HG03432 (cell line): ENCODE measurements around the gene BZW1.

Experiments
- ATAC-seq: cut with Tn5 transposase; IDR thresholded peaks from one replicate; pipeline ENCODE4 v1.9.1; 2021; ENCODE audit warnings: mild to moderate bottlenecking, moderate library complexity; ENCODE audit not compliant: unreplicated experiment

BZW1 gene

GRCh38 chr2:200828572-200829257 is 17.0 kb downstream of the BZW1 start:
- ATAC-seq = no peak

GRCh38 chr2:200829258-200829655 is 17.5 kb downstream of the BZW1 start:
- no peak for ATAC-seq

- no peak for ATAC-seq
These were observed 23.0 kb downstream of the BZW1 start for GRCh38 chr2:200834701-200835100.

GRCh38 chr2:200839513-200839912 is 27.8 kb downstream of the BZW1 start:
- no peak for ATAC-seq

- no peak for ATAC-seq
These were observed 32.6 kb downstream of the BZW1 start for GRCh38 chr2:200843993-200844948.

GRCh38 chr2:200845194-200845593 is 33.5 kb downstream of the BZW1 start:
- ATAC-seq = no peak

- ATAC-seq = no peak
These were observed 34.1 kb downstream of the BZW1 start for GRCh38 chr2:200845669-200846325.

- no peak for ATAC-seq
These were observed 35.6 kb downstream of the BZW1 start for GRCh38 chr2:200847269-200847668.

- ATAC-seq = no peak
These were observed 36.2 kb downstream of the BZW1 start for GRCh38 chr2:200847939-200848338.

- no peak for ATAC-seq
These were observed 39.0 kb downstream of the BZW1 start for GRCh38 chr2:200850512-200851256.

GRCh38 chr2:200851398-200852248 is 39.9 kb downstream of the BZW1 start:
- no peak for ATAC-seq

- no peak for ATAC-seq
These were observed 40.9 kb downstream of the BZW1 start for GRCh38 chr2:200852605-200853004.

- no peak for ATAC-seq
These were observed 45.1 kb downstream of the BZW1 start for GRCh38 chr2:200856806-200857205.

GRCh38 chr2:200860092-200860795 is 48.5 kb downstream of the BZW1 start:
- no peak for ATAC-seq

GRCh38 chr2:200861617-200862155 is 50.0 kb downstream of the BZW1 start:
- ATAC-seq = no peak

GRCh38 chr2:200862532-200863000 is 50.9 kb downstream of the BZW1 start:
- ATAC-seq = no peak

GRCh38 chr2:200863782-200864175 is 52.1 kb downstream of the BZW1 start:
- peak; percentile 4 for ATAC-seq

GRCh38 chr2:200864176-200865034 is 52.7 kb downstream of the BZW1 start, which contains the start of gene CLK1:
TSS of gene CLK1 (minus strand) at chr2:200864658. CDS start at chr2:200861862, 2,796 bp downstream.
- peak; percentile 89 for ATAC-seq
